WTC11 (cell line): ENCODE results near the gene ARID1A. TPM values are rescaled to one million over a fixed set of nuclear protein-coding genes. Genes with fewer than 3 reads are reported as not detected.

Source experiments
- ATAC-seq: fragments of 200-7000 bp; cut with Tn5 transposase; 2 replicates; pipeline ENCODE4 v1.10.0; 2021; ENCODE audit warnings: mild to moderate bottlenecking, moderate library complexity
- CTCF ChIA-PET: fragments of 300-600 bp; sonication (Branson Sonifier 250); formaldehyde crosslinking; loops from one replicate; lab custom pipeline; 2021; ENCODE audit warnings: antibody characterized with exemption; lab: Charles Lee
- POLR2A ChIA-PET: fragments of 350-600 bp; sonication (Branson Sonifier 250); formaldehyde crosslinking; loops from one replicate; lab custom pipeline; 2021; ENCODE audit warnings: antibody characterized with exemption; lab: Charles Lee
- DNase-seq: peaks from one replicate; pipeline ENCODE4 v3.0.0; 2021; ENCODE audit warnings: low spot score
- H3K27ac Mint-ChIP-seq: 2 replicates; pipeline ENCODE4 v1.8.0; 2021; ENCODE audit warnings: mixed read lengths
- H3K27me3 Mint-ChIP-seq: 2 replicates; pipeline ENCODE4 v1.8.0; 2021; ENCODE audit warnings: low read depth, mild to moderate bottlenecking, moderate library complexity, mixed read lengths
- H3K36me3 Mint-ChIP-seq: 2 replicates; pipeline ENCODE4 v1.8.0; 2021; ENCODE audit warnings: mixed read lengths
- H3K4me1 Mint-ChIP-seq: 2 replicates; pipeline ENCODE4 v1.8.0; 2022; ENCODE audit warnings: mixed read lengths
- H3K4me3 Mint-ChIP-seq: 2 replicates; pipeline ENCODE4 v1.8.0; 2021; ENCODE audit warnings: mild to moderate bottlenecking, moderate library complexity, mixed read lengths
- H3K9me3 Mint-ChIP-seq: 2 replicates; pipeline ENCODE4 v1.8.0; 2021; ENCODE audit warnings: mixed read lengths
- AR ChIP-seq: fragments of 250-450 bp; sonication (Bioruptor Pico); IDR thresholded peaks from 2 replicates; pipeline ENCODE4 v1.9.0; 2021; ENCODE audit warnings: mild to moderate bottlenecking
- ATF1 ChIP-seq: sonication (generic); formaldehyde crosslinking; IDR thresholded peaks from 2 replicates; pipeline ENCODE4 v1.8.1; 2023; ENCODE audit warnings: mild to moderate bottlenecking, moderate library complexity, missing genetic modification reagents
- ELF4 ChIP-seq: sonication (generic); formaldehyde crosslinking; IDR thresholded peaks from 2 replicates; pipeline ENCODE4 v1.8.1; 2022; ENCODE audit warnings: low read depth, mild to moderate bottlenecking, moderate library complexity, missing genetic modification reagents
- ETV6 ChIP-seq: sonication (generic); formaldehyde crosslinking; IDR thresholded peaks from 2 replicates; pipeline ENCODE4 v1.8.1; 2022; ENCODE audit warnings: mild to moderate bottlenecking, missing genetic modification reagents
- FOXJ3 ChIP-seq: sonication (generic); formaldehyde crosslinking; IDR thresholded peaks from 2 replicates; pipeline ENCODE4 v1.9.0; 2021; ENCODE audit warnings: missing genetic modification reagents, mild to moderate bottlenecking, borderline replicate concordance
- FOXP4 ChIP-seq: sonication (generic); formaldehyde crosslinking; IDR thresholded peaks from 2 replicates; pipeline ENCODE4 v1.8.0; 2022; ENCODE audit warnings: mild to moderate bottlenecking, missing genetic modification reagents
- HMGA2 ChIP-seq: fragments of 250-450 bp; sonication (Bioruptor Pico); IDR thresholded peaks from 2 replicates; pipeline ENCODE4 v1.4.0; 2021; ENCODE audit warnings: mild to moderate bottlenecking, moderate library complexity
- KAT7 ChIP-seq: sonication (generic); formaldehyde crosslinking; IDR thresholded peaks from 2 replicates; pipeline ENCODE4 v1.8.1; 2023; ENCODE audit warnings: missing genetic modification reagents, mild to moderate bottlenecking, borderline replicate concordance
- MAX ChIP-seq: sonication (generic); formaldehyde crosslinking; IDR thresholded peaks from 2 replicates; pipeline ENCODE4 v1.8.0; 2022; ENCODE audit warnings: mild to moderate bottlenecking, missing genetic modification reagents
- NR1H2 ChIP-seq: sonication (generic); formaldehyde crosslinking; IDR thresholded peaks from 2 replicates; pipeline ENCODE4 v1.9.0; 2021; ENCODE audit warnings: mild to moderate bottlenecking, moderate library complexity, missing genetic modification reagents
- PREB ChIP-seq: sonication (generic); formaldehyde crosslinking; IDR thresholded peaks from 2 replicates; pipeline ENCODE4 v1.8.1; 2022; ENCODE audit warnings: mild to moderate bottlenecking, missing genetic modification reagents, moderate library complexity, borderline replicate concordance
- SMAD3 ChIP-seq: sonication (generic); formaldehyde crosslinking; IDR thresholded peaks from 2 replicates; pipeline ENCODE4 v1.8.0; 2022; ENCODE audit warnings: missing genetic modification reagents, mild to moderate bottlenecking, borderline replicate concordance
- SMAD4 ChIP-seq: sonication (generic); formaldehyde crosslinking; IDR thresholded peaks from 2 replicates; pipeline ENCODE4 v1.8.0; 2022; ENCODE audit warnings: mild to moderate bottlenecking, missing genetic modification reagents
- TCF7 ChIP-seq: sonication (generic); formaldehyde crosslinking; IDR thresholded peaks from 2 replicates; pipeline ENCODE4 v1.8.0; 2022; ENCODE audit warnings: mild to moderate bottlenecking, low read depth, missing genetic modification reagents, moderate library complexity
- TEAD4 ChIP-seq: sonication (generic); formaldehyde crosslinking; IDR thresholded peaks from 2 replicates; pipeline ENCODE4 v1.8.0; 2022; ENCODE audit warnings: mild to moderate bottlenecking, missing genetic modification reagents
- USF1 ChIP-seq: sonication (generic); formaldehyde crosslinking; IDR thresholded peaks from 2 replicates; pipeline ENCODE4 v1.8.0; 2022; ENCODE audit warnings: mild to moderate bottlenecking, missing genetic modification reagents
- ZNF263 ChIP-seq: sonication (generic); formaldehyde crosslinking; IDR thresholded peaks from 2 replicates; pipeline ENCODE4 v1.8.1; 2022; ENCODE audit warnings: low read depth, mild to moderate bottlenecking, moderate library complexity, missing genetic modification reagents
- ZNF425 ChIP-seq: fragments of 250-450 bp; sonication (Bioruptor Pico); conservative IDR thresholded peaks from 2 replicates; pipeline ENCODE4 v1.9.0; 2021; ENCODE audit warnings: mild to moderate bottlenecking
- total RNA-seq: library from RNA; stranded (reverse); gene quantifications from 3 replicates; pipeline ENCODE4 v1.2.3, GENCODE V29; 2021

ARID1A gene
- total RNA-seq, 1 experiment from 2014 or later: 98.0 TPM

- no peaks in the 10 kb centered on the region for H3K9me3 Mint-ChIP-seq
- peaks cover 81% of the 10 kb centered on the region for H3K4me1 Mint-ChIP-seq
- ChIA-PET POLR2A (no interaction called here), CTCF (interaction anchor here (1.2 kb wide), 1 partner anchor 183 kb away, joined by 3 read pairs; no protein-coding TSS in a partner anchor)
- peak overlapping the region; percentile 78 for H3K27ac Mint-ChIP-seq
- H3K4me3 Mint-ChIP-seq: peak overlapping the region; percentile 18; the same call in 1 of the 2 replicates
- TF ChIP-seq SMAD4: no peak
- no peak for TF ChIP-seq ATF1 (CRISPR knock-in tag)
- TF ChIP-seq ZNF425 (CRISPR knock-in tag): no peak
- TF ChIP-seq KAT7 (CRISPR knock-in tag): no peak
- TF ChIP-seq NR1H2 (CRISPR knock-in tag): no peak
- TF ChIP-seq FOXJ3 (CRISPR knock-in tag): no peak
- TF ChIP-seq MAX: no peak
- no peak for TF ChIP-seq TCF7 (CRISPR knock-in tag)
- TF ChIP-seq AR (CRISPR knock-in tag): no peak
- TF ChIP-seq TEAD4: no peak
- TF ChIP-seq HMGA2: no peak
- no peak for TF ChIP-seq ZNF263
- H3K27me3 Mint-ChIP-seq: no peaks in the 10 kb centered on the region
- ATAC-seq (no peak), DNase-seq (no peak)
- H3K36me3 Mint-ChIP-seq: 0 out of 2 replicates have a peak, but pooled peaks cover 5% of the 10 kb centered on the region
Measured at GRCh38 chr1:26721669-26722355, 26.0 kb downstream of the ARID1A start.

- CTCF ChIA-PET: interaction anchor here (0.6 to 3.3 kb wide), 12 partner anchors 15 to 184 kb away, joined by 3 to 21 read pairs (median 6); partner anchors contain the start of genes PIGV and ZDHHC18
- peak overlapping the region; percentile 59 for H3K4me3 Mint-ChIP-seq
- no peaks in the 10 kb centered on the region for H3K27me3 Mint-ChIP-seq
- peak; percentile 80 for ATAC-seq
- 0 out of 2 replicates have a peak, but pooled peaks cover 4% of the 10 kb centered on the region for H3K36me3 Mint-ChIP-seq
- DNase-seq: peak; percentile 72
- POLR2A ChIA-PET: interaction anchor here (0.6 to 2.5 kb wide), 8 partner anchors 16 to 1782 kb away, joined by 3 to 17 read pairs (median 4); partner anchors contain the start of gene RCC1
- peaks cover 82% of the 10 kb centered on the region for H3K4me1 Mint-ChIP-seq
- H3K9me3 Mint-ChIP-seq: no peaks in the 10 kb centered on the region
- H3K27ac Mint-ChIP-seq: peak overlapping the region; percentile 78
- TF ChIP-seq ETV6 (CRISPR knock-in tag) (0 out of 2 replicates have a peak, but pooled peaks have one; percentile 19), NR1H2 (CRISPR knock-in tag) (no peak), ELF4 (CRISPR knock-in tag) (no peak), FOXP4 (CRISPR knock-in tag) (0 out of 2 replicates have a peak, but pooled peaks have one; percentile 43), USF1 (peak; percentile 92), ZNF425 (CRISPR knock-in tag) (no peak), SMAD3 (no peak), PREB (CRISPR knock-in tag) (no peak)
Measured at GRCh38 chr1:26723013-26723991, 27.5 kb downstream of the ARID1A start.
